NCI-H2227 (cell line): ENCODE results near the gene UPF1.

Source experiments
- DNase-seq: peaks from one replicate; lab custom pipeline; 2025; ENCODE audit not compliant: unreplicated experiment; lab: John Stamatoyannopoulos, UW

The UPF1 gene

GRCh38 chr19:18833849-18834643, 2.3 kb downstream of the UPF1 start:
- DNase-seq, result peak; percentile 25

- no peak for DNase-seq
Measured at GRCh38 chr19:18834644-18834984, 2.9 kb downstream of the UPF1 start.

DNA sequence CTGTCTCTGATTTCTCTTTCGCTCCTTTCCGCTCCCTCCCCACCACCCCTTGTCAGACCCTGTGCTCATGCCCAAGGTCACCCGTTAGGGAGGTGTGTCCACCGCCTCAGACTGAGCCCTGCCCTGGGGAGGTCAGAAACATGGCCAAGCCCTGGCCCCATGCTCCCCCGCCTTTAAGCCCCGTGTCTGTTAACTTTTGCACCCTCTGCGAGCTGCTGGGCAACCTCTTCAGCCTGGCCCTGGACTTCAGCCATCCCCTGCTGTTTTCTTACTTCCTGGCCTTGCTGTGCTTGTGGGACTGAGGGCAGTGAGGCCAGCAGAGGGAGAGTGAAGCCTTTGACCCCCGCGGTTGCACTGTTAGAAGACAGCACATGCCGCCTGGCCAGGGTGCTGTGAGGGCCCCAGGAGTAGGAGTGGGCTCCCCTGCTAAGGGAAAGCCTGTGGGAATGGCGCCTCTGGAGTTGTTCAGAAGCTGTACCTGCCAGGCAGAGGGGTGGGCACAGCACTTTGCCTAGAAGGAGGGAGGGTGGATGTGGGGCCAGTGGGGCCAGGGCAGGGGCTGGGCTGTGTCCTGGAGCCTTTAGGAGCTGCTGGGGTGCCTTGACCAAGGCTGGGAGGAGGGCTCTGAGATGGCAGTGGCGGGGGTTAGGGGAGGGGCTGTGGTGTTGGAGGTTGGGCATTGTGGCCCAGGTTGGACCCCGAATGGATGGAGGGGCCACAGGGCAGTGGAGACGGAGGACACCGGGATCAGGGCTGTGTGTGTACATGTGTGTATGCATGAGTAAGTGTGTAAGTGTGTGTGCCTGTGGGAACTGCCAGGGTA, 7.9 kb downstream of the UPF1 start:
- no peak for DNase-seq

- no peak for DNase-seq
Measured at GRCh38 chr19:18840288-18841267, 8.8 kb downstream of the UPF1 start.

DNA sequence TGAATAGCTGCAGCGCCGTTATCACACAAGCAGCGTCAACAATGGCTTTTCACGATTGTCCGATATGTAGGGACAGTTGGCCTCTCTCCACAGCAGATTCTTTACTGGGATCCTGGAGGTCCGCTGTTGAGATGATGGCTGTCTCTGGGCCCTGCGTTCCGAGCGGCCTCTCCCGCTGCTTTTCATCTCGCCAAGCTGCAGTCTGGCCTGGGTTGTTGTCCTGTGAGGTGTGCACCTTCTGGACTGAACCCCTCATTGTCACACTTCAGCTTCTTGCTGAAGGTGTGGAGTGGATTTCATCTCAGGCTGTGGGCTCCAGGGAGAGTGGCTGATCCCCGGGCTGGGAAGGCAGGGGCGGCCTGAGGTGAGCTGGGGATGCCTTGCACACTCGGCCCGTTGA, 9.6 kb downstream of the UPF1 start:
- DNase-seq, result no peak

- no peak for DNase-seq
Measured at GRCh38 chr19:18842166-18842565, 10.4 kb downstream of the UPF1 start.

DNA sequence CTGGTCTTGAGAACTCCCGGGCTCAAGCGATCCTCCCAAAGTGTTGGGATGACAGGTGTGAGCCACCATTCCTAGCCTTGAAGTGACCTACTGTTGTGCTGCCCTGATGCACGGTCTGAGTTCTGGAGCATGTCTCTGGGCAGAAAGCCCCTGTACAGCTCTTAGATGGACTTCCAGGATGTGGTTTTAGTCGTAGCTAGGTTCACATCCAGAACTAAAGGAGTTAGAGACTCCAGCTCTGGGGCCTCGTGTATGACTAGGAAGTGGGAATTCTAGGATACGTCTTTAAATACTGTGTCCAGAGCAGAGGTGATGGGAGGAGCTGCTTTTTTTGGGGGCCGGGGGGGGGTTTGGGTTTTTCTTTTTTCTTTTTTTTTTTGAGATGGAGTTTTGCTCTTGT, 12.2 kb downstream of the UPF1 start:
- no peak for DNase-seq

GRCh38 chr19:18844806-18845329, 13.1 kb downstream of the UPF1 start:
- no peak for DNase-seq

DNA sequence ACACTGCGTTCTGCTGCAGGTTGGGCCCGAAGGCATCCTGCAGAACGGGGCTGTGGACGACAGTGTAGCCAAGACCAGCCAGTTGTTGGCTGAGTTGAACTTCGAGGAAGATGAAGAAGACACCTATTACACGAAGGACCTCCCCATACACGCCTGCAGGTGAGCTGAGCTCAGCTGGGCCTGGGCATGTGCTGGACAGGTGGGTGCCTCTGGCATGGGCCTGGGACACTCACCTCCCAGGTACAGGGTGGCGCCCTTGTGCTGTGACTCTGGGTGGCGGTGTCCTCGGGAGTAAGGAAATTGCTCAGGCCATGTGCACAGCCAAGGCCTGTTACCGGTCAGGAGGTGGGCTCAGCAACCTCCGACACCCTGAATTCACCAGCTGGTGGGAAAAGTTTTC, 14.2 kb downstream of the UPF1 start:
- no peak for DNase-seq

DNA sequence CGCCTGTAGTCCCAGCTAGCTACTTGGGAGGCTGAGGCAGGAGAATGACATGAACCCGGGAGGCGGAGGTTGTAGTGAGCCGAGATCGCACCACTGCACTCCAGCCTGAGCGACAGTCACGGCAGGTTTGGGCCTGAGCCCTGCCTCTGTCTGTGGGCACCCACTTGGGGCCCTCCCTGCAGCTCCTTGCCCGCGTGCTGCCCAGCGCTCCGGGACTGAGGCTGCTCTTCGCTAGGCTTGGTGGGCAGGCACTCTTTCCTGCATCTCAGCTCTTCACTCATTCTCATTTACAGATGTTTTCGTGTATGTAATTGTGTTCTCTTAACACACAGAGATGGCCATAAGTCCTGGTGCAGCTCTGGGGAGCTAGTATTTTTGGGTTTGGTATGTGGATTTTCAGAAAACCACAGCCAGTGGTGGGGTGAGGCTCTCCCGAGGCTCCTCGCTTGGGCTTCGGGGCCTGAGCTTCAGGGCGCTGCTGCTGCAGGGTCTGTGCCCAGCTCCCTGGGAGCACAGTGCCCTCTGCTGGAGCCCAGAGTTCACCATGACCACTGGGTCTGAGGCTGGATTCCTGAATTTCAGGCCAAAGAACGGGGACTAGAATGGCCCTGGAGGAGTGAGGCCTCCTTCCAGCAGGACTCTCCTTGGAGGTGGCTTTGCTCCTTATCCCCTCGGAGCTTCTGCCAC, 15.2 kb downstream of the UPF1 start:
- DNase-seq, result peak; percentile 76

- no peak for DNase-seq
Measured at GRCh38 chr19:18847549-18848463, 16.0 kb downstream of the UPF1 start.

DNA sequence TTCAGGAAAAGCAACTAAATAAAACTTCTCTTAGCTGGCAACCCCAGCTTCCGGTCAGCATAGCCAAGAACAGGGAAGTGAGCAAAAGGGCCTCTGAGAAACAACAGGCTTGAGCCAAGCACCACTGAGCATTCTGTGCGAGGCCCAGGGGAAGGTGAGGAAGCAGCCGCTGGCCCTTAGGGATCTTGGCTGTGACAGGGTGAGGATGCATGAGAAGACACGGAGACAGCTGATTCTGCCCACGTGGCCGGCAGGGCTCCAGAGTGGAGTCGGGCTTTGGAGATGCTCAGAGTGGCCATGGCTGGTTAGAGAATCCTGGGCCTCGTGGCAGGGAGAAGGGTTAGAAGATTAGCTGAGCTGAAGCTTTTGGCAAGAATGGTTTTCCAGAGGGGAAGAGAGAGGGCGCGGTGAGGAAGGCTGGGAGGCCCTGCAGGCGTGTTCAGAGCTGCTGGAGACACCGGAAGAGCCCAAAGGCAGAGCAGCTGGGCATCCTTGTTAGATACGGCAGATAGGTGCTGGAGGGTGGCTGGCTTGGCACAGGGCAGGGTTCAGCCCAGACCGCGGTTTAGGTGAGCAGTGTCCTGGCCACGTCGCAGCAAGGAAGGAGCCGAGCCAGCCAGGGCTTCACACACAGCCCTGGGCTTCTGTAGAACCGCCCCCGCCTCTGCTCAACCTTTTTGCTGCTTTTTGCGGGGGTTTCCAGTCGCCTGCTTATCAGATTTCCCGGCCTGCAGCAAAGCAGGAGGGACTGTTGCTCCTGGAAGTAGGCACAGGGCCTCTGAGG, 17.3 kb downstream of the UPF1 start:
- no peak for DNase-seq

DNA sequence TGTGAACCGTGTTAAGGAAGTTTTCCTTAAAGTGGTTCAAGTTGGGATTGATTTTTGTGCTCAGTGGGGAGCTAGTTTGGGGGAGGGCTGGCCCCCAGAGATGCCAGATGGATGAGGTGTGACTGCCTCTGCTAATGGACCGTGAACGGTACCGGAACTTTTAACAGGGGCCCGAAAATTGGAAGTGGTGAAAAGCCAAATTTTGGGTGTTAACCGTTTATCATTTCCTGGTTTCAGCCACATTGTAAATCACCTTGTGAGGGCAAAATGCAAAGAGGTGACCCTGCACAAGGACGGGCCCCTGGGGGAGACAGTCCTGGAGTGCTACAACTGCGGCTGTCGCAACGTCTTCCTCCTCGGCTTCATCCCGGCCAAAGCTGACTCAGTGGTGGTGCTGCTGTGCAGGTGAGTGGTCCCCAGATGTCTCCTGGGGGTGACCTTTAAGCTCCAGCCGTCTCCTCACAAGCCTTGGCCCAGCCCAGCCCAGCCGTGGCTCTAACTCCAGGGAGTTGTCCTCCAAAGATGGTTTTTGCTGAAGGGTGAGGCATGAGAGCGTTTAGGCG, 18.2 kb downstream of the UPF1 start:
- DNase-seq, result no peak

DNA sequence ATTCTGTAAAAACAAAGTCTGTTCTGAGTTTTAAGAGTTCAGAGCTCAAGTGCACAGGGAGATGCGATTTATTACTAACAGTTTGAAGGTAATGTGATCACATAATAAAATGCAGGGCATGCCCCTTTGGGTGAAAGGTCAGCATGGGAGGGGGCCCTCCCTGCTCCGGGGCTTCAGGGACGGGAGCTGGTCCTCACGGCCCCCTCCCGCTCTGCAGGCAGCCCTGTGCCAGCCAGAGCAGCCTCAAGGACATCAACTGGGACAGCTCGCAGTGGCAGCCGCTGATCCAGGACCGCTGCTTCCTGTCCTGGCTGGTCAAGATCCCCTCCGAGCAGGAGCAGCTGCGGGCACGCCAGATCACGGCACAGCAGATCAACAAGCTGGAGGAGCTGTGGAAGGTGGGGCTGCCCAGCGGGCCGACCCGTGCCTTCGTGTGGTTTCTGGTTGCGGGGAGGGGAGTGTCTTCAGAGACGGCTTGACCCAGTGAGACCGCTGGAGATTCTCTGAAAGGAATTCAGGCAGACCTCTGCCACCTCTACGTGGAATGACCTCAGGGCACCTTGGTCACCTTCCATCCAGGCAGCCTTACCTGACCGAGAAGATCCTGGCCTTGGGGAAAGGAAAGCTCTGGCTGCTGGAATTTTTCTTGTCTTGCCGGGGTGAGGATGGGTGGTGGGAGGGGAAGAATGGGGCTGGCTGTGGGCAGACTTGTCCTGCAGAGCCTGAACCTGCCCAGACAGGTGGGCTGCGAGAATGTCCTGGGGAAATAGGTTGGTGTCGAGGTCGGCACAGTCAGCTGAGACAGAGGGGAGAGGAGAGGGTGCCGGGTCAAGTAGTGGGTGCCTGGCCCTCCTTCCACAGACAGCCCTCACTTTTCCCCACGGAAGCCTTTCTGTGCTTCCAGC, 19.0 kb downstream of the UPF1 start:
- DNase-seq, result no peak

GRCh38 chr19:18851673-18852325, 20.0 kb downstream of the UPF1 start:
- no peak for DNase-seq

DNA sequence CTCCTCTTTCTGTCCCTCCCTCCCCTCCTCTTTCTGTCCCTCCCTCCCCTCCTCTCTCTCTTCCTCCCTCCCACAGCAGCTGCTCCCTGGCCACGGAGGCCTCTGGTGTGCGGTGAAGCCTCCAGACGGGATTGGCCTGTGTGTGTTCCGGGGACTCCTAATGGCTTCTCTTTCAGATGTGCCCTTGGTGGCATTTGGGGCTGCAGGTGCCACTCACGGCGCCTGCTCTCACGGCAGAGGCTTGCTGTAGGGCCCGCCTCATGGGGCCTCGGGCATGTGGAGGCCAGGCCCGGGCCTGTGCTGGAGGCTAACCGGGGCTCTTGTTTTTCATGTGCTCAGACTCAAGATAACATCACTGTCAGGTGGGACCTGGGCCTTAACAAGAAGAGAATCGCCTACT, 20.9 kb downstream of the UPF1 start:
- DNase-seq, result no peak
